Activated CD8-positive, alpha-beta memory T cell treated with anti-CD3 and anti-CD28 coated beads, Interleukin-2, amount 50 U/mL, for 24 hours (primary cell): Measurements from ENCODE around the gene SNPH.

Experiments
- DNase-seq: peaks from one replicate; pipeline ENCODE4 v3.0.0-alpha.2; 2020; ENCODE audit errors: extremely low read depth

SNPH gene

DNA sequence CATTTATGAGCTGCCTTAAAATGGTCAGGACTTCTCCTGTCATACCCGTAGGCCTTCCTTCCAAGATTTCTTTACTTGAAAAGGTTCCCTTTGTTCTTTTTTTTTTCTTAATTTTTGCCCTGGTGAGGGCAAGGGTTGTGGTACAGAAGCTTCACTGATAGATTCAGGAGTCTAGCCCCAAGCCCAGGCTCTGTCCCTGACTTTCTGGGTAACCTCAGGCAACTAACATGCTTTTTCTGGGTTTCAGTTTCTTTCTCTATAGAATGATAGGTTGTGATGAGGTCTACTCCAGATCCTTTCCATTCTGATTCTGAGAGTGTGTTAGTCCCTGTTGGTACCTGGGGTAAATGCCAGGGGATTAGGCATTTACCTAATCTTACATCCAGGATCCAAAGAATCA, 21.2 kb downstream of the SNPH start:
- DNase-seq, result no peak

DNA sequence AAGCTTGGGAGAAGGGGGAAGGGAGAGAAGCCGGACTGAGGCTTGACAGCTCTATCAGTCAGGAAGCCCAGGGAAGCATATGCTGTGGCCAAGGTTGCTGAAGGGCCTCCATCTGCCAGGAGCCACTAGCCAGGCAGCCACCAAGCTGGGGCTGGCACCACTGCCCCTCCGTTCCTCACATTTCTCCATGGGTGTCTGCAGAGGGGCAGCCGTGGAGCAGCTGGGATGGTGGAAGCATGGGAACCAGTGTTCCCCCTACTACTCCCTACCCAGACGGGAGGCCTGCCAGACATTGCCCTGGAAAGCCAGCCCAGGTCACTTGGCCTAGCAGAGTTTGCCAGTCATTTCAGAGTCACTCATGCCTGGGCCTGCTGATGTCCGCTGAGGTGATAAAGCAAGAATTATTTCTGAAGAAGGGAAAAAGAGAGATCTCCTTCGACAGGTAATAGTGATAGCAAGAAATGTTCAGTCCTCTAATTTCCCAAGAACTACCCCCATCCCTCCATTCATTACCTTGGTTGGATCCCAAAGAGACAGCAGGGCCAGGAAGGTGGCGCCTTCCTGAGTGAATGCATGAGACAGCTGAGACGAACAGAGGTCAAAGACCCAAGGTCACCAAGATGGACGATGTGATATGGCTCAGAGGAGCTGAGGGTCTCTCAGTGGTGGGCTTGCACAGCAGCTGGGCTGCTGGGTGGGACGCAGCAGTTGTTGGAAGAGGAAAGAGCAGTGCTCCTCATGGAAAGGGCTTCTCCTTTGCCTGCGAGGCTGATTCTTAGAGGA, 21.9 kb downstream of the SNPH start:
- DNase-seq, result no peak

DNA sequence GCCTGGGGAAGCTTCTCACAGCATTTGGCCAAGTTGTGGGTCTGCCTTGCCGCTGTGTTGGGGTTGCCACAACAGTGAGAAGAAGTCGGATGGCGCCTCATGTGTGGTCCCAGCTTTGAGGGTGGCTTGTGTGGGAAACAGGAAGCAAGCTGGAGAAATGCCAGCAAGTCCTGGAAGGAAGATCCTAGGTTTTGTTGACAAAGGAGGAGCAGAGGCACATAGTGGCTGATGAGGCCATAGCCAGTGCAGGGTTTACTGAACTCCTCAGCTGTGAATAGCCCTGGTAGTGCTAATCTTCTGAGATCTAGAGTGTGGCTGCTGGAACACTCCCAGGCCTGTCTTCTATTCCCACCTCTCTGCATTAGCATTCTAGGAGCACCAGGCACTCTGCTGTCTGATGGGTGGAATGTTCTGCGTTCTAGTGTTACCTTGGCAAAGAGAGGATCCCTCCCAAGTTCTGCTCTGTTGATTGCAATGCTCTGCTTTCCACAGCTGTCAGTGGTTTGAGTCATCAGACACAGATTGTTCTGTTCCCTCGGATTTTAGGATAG, 25.2 kb downstream of the SNPH start:
- no peak for DNase-seq

DNA sequence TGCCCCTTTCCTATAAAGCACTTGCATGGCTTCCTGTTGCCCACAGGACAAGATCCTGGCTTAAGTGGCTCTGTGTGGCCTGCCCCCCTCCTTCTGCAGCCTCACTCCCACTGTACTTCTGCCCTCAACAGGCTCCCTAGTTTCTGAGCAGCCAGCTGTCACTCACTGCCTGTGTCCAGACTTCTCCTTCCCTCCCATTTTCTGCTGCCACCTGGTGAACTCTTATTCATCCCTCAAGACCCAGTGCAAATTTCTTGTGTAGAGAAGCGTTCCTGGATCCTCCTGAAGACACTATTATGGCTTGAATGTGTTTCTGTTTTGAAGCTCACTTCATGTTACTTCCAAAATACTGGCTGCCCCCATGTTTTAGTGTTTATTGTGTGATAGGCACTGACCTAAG, 26.5 kb downstream of the SNPH start:
- DNase-seq, result no peak

DNA sequence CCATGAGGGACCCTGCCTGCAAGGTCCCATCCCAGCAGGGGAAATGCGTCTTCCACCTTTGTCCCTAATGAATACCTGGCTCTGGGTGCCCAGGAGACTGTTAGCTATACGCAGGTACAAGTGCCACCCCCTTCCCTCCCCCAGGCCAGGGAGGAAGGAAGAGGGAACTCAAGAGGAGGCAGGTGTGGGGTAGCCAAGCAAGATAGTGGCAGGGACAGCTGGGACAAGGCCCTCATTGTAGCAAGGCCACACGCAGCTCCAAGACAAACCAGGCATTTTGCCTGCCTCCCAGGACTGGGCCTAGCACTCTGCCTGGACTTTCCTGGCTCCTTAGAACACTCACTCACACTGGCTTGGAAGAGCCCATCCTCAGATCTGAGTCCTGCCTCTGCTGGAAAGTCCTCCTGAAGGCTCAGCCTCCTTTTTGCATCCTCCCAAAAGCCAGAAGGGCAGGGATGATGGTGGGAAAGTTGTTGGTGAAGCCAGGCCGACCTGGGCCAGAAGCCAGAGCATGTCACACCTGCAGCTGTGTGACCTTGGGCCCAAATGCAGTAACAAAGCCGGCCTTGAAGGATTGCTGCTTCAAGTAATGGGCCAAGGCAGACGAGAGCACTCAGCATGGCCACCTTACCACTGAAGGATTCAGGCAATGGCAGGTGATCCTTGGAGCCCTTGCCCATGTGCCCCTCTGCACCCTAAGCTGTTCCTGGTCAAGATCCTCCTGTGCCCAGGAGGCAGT, 27.7 kb downstream of the SNPH start:
- DNase-seq, result no peak

DNA sequence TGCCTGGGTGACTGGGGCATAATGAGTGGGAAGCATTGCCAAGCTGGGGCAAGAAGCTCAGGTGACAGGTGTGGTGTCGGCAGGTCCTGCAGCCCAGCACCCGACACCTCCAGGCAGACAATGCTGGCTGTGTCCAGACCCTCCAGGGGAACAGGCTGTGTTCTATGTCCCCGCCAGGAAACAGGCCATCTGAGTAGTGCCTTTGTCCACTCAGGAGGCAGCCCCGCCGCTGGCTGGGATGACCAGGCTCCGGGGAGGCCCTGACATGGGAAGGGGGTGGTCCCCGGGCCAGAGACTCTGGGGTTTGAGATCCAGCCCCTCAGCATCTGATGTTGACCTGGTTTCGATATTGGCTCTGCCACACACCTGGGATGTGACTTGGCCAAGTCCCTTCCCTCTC, 28.4 kb downstream of the SNPH start:
- no peak for DNase-seq

- no peak for DNase-seq
These were observed 29.3 kb downstream of the SNPH start for GRCh38 chr20:1295276-1295930.

- DNase-seq, result no peak
These were observed 30.1 kb downstream of the SNPH start for GRCh38 chr20:1296117-1296610.

DNA sequence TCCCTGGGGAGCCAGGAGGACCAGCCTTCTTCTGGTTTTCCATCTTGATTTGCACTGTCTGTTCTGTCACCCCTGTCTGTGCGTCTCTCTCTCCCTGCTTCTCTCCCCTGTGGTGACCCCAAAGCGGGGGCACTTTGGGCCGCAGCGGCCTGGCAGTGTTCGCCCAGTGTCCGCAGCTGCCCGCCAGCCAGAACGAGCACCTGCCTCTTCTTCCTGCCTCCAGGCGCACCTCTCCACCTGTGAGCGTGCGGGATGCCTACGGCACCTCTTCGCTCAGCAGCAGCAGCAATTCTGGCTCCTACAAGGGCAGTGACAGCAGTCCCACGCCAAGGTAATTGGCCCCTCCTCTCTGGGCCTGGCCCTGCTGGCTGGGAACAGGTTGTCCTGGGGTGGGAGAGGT, 30.8 kb downstream of the SNPH start:
- no peak for DNase-seq

DNA sequence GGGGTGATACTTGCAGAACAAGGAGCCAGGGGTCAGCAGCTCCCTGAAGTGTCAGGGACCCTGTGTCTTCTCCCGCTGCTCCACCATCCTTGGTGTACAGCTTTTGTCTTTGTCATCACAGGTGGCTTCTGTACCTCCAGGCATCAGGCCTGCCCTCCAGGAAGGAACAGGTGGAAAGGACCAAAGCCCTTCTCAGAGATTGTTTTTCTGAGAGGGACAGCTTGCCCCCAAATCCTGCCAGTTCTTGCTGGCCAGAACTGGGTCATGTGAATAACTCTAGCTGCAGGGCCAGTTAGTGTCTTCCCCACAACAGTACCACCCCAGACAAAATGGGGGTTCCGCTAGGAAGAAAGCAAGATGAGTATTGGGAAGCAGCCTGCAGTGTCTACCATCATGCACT, 31.4 kb downstream of the SNPH start:
- no peak for DNase-seq

GRCh38 chr20:1298166-1298565, 32.1 kb downstream of the SNPH start:
- DNase-seq, result no peak

DNA sequence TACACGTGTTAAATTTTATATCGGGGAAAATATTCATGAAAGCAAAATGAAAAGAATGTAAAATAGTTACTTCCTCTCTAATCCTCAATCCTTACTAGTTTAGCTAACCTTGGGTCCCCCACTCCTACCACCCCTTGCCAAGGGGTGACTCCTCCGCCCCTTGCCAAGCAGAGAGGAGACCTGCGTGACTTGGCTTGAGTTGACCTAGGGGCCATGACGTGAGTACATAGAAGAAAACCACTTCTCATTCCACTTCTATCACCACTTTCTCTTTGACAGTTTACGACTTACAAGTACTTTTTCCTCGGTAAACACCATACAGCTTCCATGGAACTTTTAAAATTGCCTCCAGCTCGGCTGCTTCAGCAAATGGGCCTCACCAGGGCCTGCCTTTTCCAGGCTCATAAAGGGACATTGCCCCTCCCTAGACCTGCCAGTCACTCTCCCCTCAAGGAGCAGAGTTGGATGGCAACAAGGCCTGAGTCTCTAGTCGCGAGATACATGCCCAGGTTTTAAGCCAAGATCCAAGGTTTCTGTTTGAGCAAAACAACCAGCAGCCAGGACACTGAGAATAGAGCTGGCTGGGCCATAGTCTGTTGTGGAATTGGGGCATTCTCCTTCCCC, 32.9 kb downstream of the SNPH start:
- DNase-seq, result no peak

GRCh38 chr20:1299522-1299921, 33.4 kb downstream of the SNPH start:
- DNase-seq, result no peak

GRCh38 chr20:1300083-1300840, 34.2 kb downstream of the SNPH start:
- no peak for DNase-seq

GRCh38 chr20:1301031-1301529, 35.0 kb downstream of the SNPH start:
- DNase-seq, result peak; percentile 13

GRCh38 chr20:1302685-1303541, 36.8 kb downstream of the SNPH start:
- DNase-seq, result no peak

GRCh38 chr20:1304710-1305515, 38.8 kb downstream of the SNPH start:
- no peak for DNase-seq

- DNase-seq, result no peak
These were observed 39.6 kb downstream of the SNPH start for GRCh38 chr20:1305712-1306111.
